Stomach (tissue), 9 donors: ENCODE measurements around the gene RPS2. TPM values are rescaled to one million over a fixed set of nuclear protein-coding genes. Genes with fewer than 3 reads are reported as not detected.

Source experiments
- DNase-seq, 2 donors: peaks; one replicate each; pipeline versions ENCODE4 v3.0.0 to v3.0.0-alpha.2; 2013 to 2019
- H3K27ac ChIP-seq, 5 donors: fragments of 200-600 bp in 4 of 5; sonication (generic) in 4 of 5; one replicate each; pipeline ENCODE4 v1.5.1; 2013 to 2019; ENCODE audit warnings: mild to moderate bottlenecking in 1 of 5, moderate library complexity in 1 of 5
- H3K27me3 ChIP-seq, 3 donors: fragments of 200-600 bp; sonication (generic); one replicate each; pipeline ENCODE4 v1.5.1; 2017 to 2019; ENCODE audit warnings: mixed run types in 1 of 3
- H3K36me3 ChIP-seq, 4 donors: fragments of 200-600 bp; sonication (generic); 1 replicate in 3 of 4; 2 replicates in 1 of 4; pipeline ENCODE4 v1.5.1; 2016 to 2019
- H3K4me1 ChIP-seq, 4 donors: fragments of 200-600 bp; sonication (generic); one replicate each; pipeline ENCODE4 v1.5.1; 2016 to 2019
- H3K4me3 ChIP-seq, 4 donors: fragments of 200-600 bp; sonication (generic) in 3 of 4; one replicate each; pipeline ENCODE4 v1.5.1; 2016 to 2019; ENCODE audit warnings: mild to moderate bottlenecking in 1 of 4
- H3K9me3 ChIP-seq, 4 donors: fragments of 200-600 bp; sonication (generic); one replicate each; pipeline ENCODE4 v1.5.1; 2016 to 2019
- EP300 ChIP-seq: sonication (generic); formaldehyde crosslinking; IDR thresholded peaks from one replicate; pipeline ENCODE4 v1.6.1; 2017; ENCODE audit warnings: antibody characterized with exemption
- POLR2A ChIP-seq, 4 donors: fragments of 450-650 bp; IDR thresholded peaks; one replicate each; pipeline ENCODE4 v1.6.1; 2016; ENCODE audit warnings: antibody characterized with exemption in 4 of 4, control low read depth in 2 of 4, mild to moderate bottlenecking in 1 of 4, moderate library complexity in 1 of 4
- POLR2AphosphoS5 ChIP-seq, 3 donors: sonication (generic); formaldehyde crosslinking; IDR thresholded peaks; one replicate each; pipeline ENCODE4 v1.6.1; 2016; ENCODE audit warnings: antibody characterized with exemption in 3 of 3
- WGBS, 5 donors: extraction: QIAGEN DNeasy Blood & Tissue Kit in 3 of 5; methylation state at CpG; one replicate each; pipeline versions ENCODE4 v1.1.5 to v1.1.7; 2013 to 2018; 5-methylcytosine and 5-hydroxymethylcytosine counted together
- intact Hi-C: fragments of 100-400 bp; cut with DNase I; formaldehyde crosslinking; loops from one replicate; pipeline ENCODE4 v1.15.1; 2023; ENCODE audit warnings: low total_unique reads
- polyA plus RNA-seq, 3 donors: library from polyadenylated mRNA; stranded (reverse); fragments of 200-250 nt; gene quantifications; one replicate each; pipeline ENCODE4 v1.2.3, GENCODE V29; 2013
- total RNA-seq, 5 donors: library from RNA; depleted of rRNA; stranded (reverse); fragments of >200 nt; gene quantifications; one replicate each; pipeline versions ENCODE4 v1.1.0 to v1.2.3, GENCODE V29; 2014 to 2016
- TF ChIP-seq, protein P1 (sequence below), 7 experiments: fragments of 450-650 bp in 4 of 7; fragments of 200-600 bp in 3 of 7; sonication (generic) in 3 of 7; IDR thresholded peaks; one replicate each; pipeline ENCODE4 v1.5.1; 2016 to 2019; ENCODE audit warnings: antibody characterized with exemption in 7 of 7, control low read depth in 2 of 7, mild to moderate bottlenecking in 1 of 7
- donor health status: healthy with polysubstance abuse.
- donor health status: Bipolar disorder and iron deficiency.
- donor health status: healthy.

RPS2 gene
- total and polyA plus RNA-seq, 8 donors, result 997 to 4,842 (median 2,511) TPM

DNA sequence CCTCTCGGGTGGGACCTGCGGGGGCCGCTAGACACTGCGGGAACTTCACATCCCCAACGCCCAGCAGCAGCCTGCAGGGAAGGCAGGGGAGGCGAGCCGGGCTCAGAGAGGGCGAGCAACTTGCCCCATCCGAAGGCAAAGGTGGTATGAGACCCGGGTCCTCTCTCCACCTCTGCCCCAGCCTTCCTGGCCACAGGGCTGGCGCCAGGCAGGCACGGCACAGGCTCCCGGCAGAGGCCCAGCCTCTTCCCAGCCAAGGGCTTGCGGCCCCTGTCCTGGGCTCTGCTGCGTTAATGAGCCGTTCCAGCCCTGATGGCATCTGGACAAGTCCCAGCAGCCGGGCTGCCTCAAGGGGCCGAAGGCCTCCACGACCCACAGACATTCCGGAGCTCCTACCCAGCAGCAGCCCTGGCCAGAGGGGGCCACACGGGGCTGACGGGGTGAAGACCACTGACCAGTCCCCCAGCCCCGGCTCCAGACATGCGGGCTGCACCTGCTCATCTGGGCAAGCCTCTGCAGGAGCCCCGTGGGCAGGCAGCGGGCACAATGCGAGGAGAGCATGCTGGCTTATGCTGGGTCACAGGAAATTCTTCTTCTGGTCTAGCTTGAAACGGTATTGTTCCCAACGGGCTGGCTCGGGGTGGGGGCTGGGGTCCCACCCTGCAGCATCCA is 45.2 kb downstream of the RPS2 start:
- peaks cover 15 to 100% (median 74%) of the 10 kb centered on the region in 3 donors for H3K27me3 ChIP-seq
- H3K4me3 ChIP-seq, result no peak overlapping the region
- H3K9me3 ChIP-seq, result no peaks in the 10 kb centered on the region
- WGBS, 5 donors, result 28 to 47% (median 39%) methylated on average over 9 to 30 of the region's 30 CpGs
- TF ChIP-seq, protein P1, sequence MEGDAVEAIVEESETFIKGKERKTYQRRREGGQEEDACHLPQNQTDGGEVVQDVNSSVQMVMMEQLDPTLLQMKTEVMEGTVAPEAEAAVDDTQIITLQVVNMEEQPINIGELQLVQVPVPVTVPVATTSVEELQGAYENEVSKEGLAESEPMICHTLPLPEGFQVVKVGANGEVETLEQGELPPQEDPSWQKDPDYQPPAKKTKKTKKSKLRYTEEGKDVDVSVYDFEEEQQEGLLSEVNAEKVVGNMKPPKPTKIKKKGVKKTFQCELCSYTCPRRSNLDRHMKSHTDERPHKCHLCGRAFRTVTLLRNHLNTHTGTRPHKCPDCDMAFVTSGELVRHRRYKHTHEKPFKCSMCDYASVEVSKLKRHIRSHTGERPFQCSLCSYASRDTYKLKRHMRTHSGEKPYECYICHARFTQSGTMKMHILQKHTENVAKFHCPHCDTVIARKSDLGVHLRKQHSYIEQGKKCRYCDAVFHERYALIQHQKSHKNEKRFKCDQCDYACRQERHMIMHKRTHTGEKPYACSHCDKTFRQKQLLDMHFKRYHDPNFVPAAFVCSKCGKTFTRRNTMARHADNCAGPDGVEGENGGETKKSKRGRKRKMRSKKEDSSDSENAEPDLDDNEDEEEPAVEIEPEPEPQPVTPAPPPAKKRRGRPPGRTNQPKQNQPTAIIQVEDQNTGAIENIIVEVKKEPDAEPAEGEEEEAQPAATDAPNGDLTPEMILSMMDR (IDR thresholded peaks at IDR 0.05), result no peak
- no peak for TF ChIP-seq POLR2AphosphoS5 (IDR thresholded peaks at IDR 0.05)
- TF ChIP-seq EP300, result no peak
- no peak for TF ChIP-seq POLR2A (IDR thresholded peaks at IDR 0.05)
- intact Hi-C loops, result no loop called here
- H3K4me1 ChIP-seq, result peaks cover 10 to 43% (median 27%) of the 10 kb centered on the region in 4 donors
- H3K36me3 ChIP-seq, result no peaks in the 10 kb centered on the region
- peak in 1 of 2 donors; percentile 5 for DNase-seq
- no peak overlapping the region for H3K27ac ChIP-seq

DNA sequence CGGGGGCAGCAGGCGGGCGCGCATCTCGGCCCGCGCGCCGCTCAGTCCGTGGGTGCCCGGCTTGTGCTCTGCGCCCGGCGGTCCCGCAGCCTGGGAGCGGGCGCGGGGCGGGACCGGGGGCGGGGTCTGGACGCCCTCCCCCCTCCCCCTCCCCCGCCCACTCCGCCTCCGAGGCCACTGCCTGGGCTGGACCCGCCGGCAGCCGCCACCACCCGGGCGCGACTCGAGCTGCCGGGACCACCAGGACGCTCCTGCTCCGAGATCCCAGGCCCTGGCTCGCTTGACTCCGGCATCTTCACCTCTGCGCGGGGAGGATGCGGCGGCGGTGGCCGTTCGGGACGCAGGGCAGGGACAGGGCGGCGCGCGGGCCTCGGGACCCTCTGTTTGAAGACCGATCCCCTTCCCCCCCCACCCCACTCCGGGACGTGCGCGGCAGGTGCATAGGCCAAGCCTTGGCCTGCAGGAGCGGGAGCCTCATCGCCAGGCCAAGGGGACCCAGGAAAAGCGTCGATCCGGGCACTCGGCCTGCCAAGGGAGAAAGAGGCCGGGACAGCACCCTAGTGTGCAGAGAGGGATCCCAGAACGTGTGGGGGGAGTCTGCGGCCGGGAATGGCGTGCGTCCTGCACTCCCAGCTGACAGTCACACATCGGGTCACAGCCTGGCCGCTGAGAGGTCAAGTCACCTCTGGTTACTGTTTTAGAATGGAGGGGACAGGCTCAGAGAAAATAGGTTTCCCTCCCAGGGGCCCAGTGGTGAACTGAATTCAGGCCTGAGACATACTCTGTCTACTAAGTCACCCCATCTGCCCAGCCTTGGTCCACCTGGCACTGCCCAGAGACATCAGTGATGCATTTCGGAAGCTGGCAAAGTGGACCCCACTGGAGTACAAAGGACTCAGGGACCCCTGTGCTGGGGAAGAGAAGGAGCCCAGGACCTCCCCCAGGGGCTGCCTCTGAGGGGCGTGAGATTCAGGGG is 46.0 kb downstream of the RPS2 start, which contains the start of gene HS3ST6:
TSS of gene HS3ST6 (minus strand) at position 65 of the 976 bp plus-strand sequence. CDS start 92 bp downstream, outside the sequence.
- peak in 1 of 2 donors; percentile 23 for DNase-seq
- WGBS, 5 donors, result 4 to 16% (median 6%) methylated on average over 16 to 68 of the region's 71 CpGs
- Histone ChIP-seq H3K27me3 (peaks cover 15 to 100% (median 74%) of the 10 kb centered on the region in 3 donors), H3K27ac (no peak within 1 kb of the TSS), H3K4me3 (peak within 1 kb of the TSS in 2 of 4 donors; percentile 8 to 24), H3K4me1 (peaks cover 11 to 43% (median 32%) of the 10 kb centered on the region in 4 donors), H3K9me3 (no peaks in the 10 kb centered on the region), H3K36me3 (no peaks in the 10 kb centered on the region)
- intact Hi-C loops, result no loop called here
- TF ChIP-seq POLR2AphosphoS5 (IDR thresholded peaks at IDR 0.05) (no peak), EP300 (no peak), POLR2A (IDR thresholded peaks at IDR 0.05) (no peak)
- TF ChIP-seq, protein P1 (IDR thresholded peaks at IDR 0.05), result no peak

DNA sequence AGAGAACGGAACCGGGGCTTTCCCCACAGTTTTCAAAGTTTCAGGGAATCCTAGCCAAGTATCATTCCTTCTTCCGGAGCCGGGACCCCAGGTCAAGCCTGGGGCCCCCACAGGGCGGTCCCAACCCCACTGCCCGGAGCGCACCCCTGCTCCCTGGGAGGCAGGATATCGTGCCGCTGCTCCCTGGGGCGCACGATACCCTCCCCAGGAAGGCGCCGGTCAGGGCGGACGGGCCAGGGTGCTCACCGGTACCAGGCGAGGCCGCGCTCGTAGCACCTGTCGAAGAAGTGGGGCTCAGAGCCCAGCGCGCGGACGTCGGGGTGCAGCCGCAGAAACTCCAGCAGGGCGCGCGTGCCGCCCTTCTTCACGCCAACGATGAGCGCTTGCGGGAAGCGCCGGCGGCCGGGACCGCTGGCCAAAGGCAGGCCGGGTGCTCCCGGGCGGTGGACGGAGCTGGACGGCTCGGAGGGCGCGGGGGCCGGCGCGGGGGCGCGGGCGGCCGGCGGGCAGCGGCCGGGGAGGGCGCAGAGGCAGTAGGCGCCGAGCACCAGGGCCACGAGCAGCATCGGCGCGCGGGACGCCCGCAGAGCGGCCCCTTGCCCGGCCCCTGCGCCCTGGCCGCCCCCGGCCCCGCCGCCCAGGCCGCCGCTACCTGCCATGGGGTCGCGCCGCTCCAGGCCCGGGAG is 46.8 kb downstream of the RPS2 start:
- H3K27me3 ChIP-seq, result peaks cover 14 to 97% (median 67%) of the 10 kb centered on the region in 3 donors
- 1 to 3% (median 2%) methylated on average over 12 to 77 of the region's 81 CpGs for WGBS, 5 donors
- TF ChIP-seq, protein P1 (IDR thresholded peaks at IDR 0.05), result no peak
- TF ChIP-seq POLR2AphosphoS5 (IDR thresholded peaks at IDR 0.05), result no peak
- no peak for TF ChIP-seq EP300
- TF ChIP-seq POLR2A (IDR thresholded peaks at IDR 0.05), result no peak
- H3K9me3 ChIP-seq, result no peaks in the 10 kb centered on the region
- intact Hi-C loops, result no loop called here
- DNase-seq, result peak in 1 of 2 donors; percentile 23
- H3K36me3 ChIP-seq, result no peaks in the 10 kb centered on the region
- peaks cover 6 to 45% (median 33%) of the 10 kb centered on the region in 4 donors for H3K4me1 ChIP-seq
- H3K27ac ChIP-seq, result no peak overlapping the region
- peak overlapping the region in 1 of 4 donors; percentile 24 for H3K4me3 ChIP-seq
